GM19099 (cell line): ENCODE measurements around the gene FEM1B.

Experiments used
- POLR2A ChIP-seq: IDR thresholded peaks from 3 replicates; pipeline ENCODE4 v1.6.1; 2011; ENCODE audit warnings: low read depth; ENCODE audit not compliant: insufficient read length; ENCODE audit errors: extremely low read depth

FEM1B gene

GRCh38 chr15:68277603-68278344 is at the start of gene FEM1B:
Gene FEM1B, plus strand, starts transcription at chr15:68277745. Its CDS starts 673 bp downstream, at chr15:68278418.
- TF ChIP-seq POLR2A, result peak; percentile 80

- no peak for TF ChIP-seq POLR2A
Measured at GRCh38 chr15:68228143-68228970, 49.2 kb upstream of the FEM1B start.

GRCh38 chr15:68228971-68229385 is 48.6 kb upstream of the FEM1B start:
- no peak for TF ChIP-seq POLR2A

- peak; percentile 80 for TF ChIP-seq POLR2A
Measured at GRCh38 chr15:68229386-68230156, 48.0 kb upstream of the FEM1B start, which contains the start of gene CLN6. Gene CLN6, minus strand, starts transcription at chr15:68229728. Its CDS starts 144 bp downstream, at chr15:68229584.

GRCh38 chr15:68230157-68231100 is 47.1 kb upstream of the FEM1B start:
- TF ChIP-seq POLR2A, result no peak

- no peak for TF ChIP-seq POLR2A
Measured at GRCh38 chr15:68231102-68231818, 46.3 kb upstream of the FEM1B start.

GRCh38 chr15:68232449-68232848 is 45.1 kb upstream of the FEM1B start:
- TF ChIP-seq POLR2A, result no peak

- no peak for TF ChIP-seq POLR2A
Measured at GRCh38 chr15:68232937-68233336, 44.6 kb upstream of the FEM1B start.

- TF ChIP-seq POLR2A, result no peak
Measured at GRCh38 chr15:68234060-68234459, 43.5 kb upstream of the FEM1B start.

GRCh38 chr15:68235022-68235421 is 42.5 kb upstream of the FEM1B start:
- no peak for TF ChIP-seq POLR2A

- TF ChIP-seq POLR2A, result no peak
Measured at GRCh38 chr15:68239025-68239424, 38.5 kb upstream of the FEM1B start.

- no peak for TF ChIP-seq POLR2A
Measured at GRCh38 chr15:68241088-68241935, 36.2 kb upstream of the FEM1B start.

GRCh38 chr15:68244235-68244634 is 33.3 kb upstream of the FEM1B start:
- no peak for TF ChIP-seq POLR2A
